WTC11 (cell line): ENCODE results near the gene CHRNE. TPM values are rescaled to one million over a fixed set of nuclear protein-coding genes. Genes with fewer than 3 reads are reported as not detected.

ENCODE experiments used
- ATAC-seq: fragments of 200-7000 bp; cut with Tn5 transposase; 2 replicates; pipeline ENCODE4 v1.10.0; 2021; ENCODE audit warnings: mild to moderate bottlenecking, moderate library complexity
- CTCF ChIA-PET: fragments of 300-600 bp; sonication (Branson Sonifier 250); formaldehyde crosslinking; loops from one replicate; lab custom pipeline; 2021; ENCODE audit warnings: antibody characterized with exemption; lab: Charles Lee
- POLR2A ChIA-PET: fragments of 350-600 bp; sonication (Branson Sonifier 250); formaldehyde crosslinking; loops from one replicate; lab custom pipeline; 2021; ENCODE audit warnings: antibody characterized with exemption; lab: Charles Lee
- DNase-seq: peaks from one replicate; pipeline ENCODE4 v3.0.0; 2021; ENCODE audit warnings: low spot score
- H3K27ac Mint-ChIP-seq: 2 replicates; pipeline ENCODE4 v1.8.0; 2021; ENCODE audit warnings: mixed read lengths
- H3K27me3 Mint-ChIP-seq: 2 replicates; pipeline ENCODE4 v1.8.0; 2021; ENCODE audit warnings: low read depth, mild to moderate bottlenecking, moderate library complexity, mixed read lengths
- H3K36me3 Mint-ChIP-seq: 2 replicates; pipeline ENCODE4 v1.8.0; 2021; ENCODE audit warnings: mixed read lengths
- H3K4me1 Mint-ChIP-seq: 2 replicates; pipeline ENCODE4 v1.8.0; 2022; ENCODE audit warnings: mixed read lengths
- H3K4me3 Mint-ChIP-seq: 2 replicates; pipeline ENCODE4 v1.8.0; 2021; ENCODE audit warnings: mild to moderate bottlenecking, moderate library complexity, mixed read lengths
- H3K9me3 Mint-ChIP-seq: 2 replicates; pipeline ENCODE4 v1.8.0; 2021; ENCODE audit warnings: mixed read lengths
- ATF1 ChIP-seq: sonication (generic); formaldehyde crosslinking; IDR thresholded peaks from 2 replicates; pipeline ENCODE4 v1.8.1; 2023; ENCODE audit warnings: mild to moderate bottlenecking, moderate library complexity, missing genetic modification reagents
- CBFB ChIP-seq: sonication (generic); formaldehyde crosslinking; IDR thresholded peaks from 2 replicates; pipeline ENCODE4 v1.8.1; 2022; ENCODE audit warnings: mild to moderate bottlenecking, low read depth, missing genetic modification reagents
- CREM ChIP-seq: sonication (generic); formaldehyde crosslinking; IDR thresholded peaks from 2 replicates; pipeline ENCODE4 v1.8.1; 2022; ENCODE audit warnings: mild to moderate bottlenecking, missing genetic modification reagents, moderate library complexity
- ELF4 ChIP-seq: sonication (generic); formaldehyde crosslinking; IDR thresholded peaks from 2 replicates; pipeline ENCODE4 v1.8.1; 2022; ENCODE audit warnings: low read depth, mild to moderate bottlenecking, moderate library complexity, missing genetic modification reagents
- FOXK1 ChIP-seq: sonication (generic); formaldehyde crosslinking; IDR thresholded peaks from 2 replicates; pipeline ENCODE4 v1.8.0; 2022; ENCODE audit warnings: mild to moderate bottlenecking, moderate library complexity, missing genetic modification reagents
- NFE2L1 ChIP-seq: sonication (generic); formaldehyde crosslinking; IDR thresholded peaks from 2 replicates; pipeline ENCODE4 v1.8.1; 2023; ENCODE audit warnings: missing genetic modification reagents
- NR1H2 ChIP-seq: sonication (generic); formaldehyde crosslinking; IDR thresholded peaks from 2 replicates; pipeline ENCODE4 v1.9.0; 2021; ENCODE audit warnings: mild to moderate bottlenecking, moderate library complexity, missing genetic modification reagents
- NR3C1 ChIP-seq: sonication (generic); formaldehyde crosslinking; conservative IDR thresholded peaks from 2 replicates; pipeline ENCODE4 v1.8.1; 2023; ENCODE audit warnings: low read depth, mild to moderate bottlenecking, missing genetic modification reagents
- PRRX2 ChIP-seq: fragments of 250-450 bp; sonication (Bioruptor Pico); IDR thresholded peaks from 2 replicates; pipeline ENCODE4 v1.8.0; 2021; ENCODE audit warnings: mild to moderate bottlenecking
- RORB ChIP-seq: fragments of 250-450 bp; sonication (Bioruptor Pico); IDR thresholded peaks from 2 replicates; pipeline ENCODE4 v1.9.0; 2021; ENCODE audit warnings: mild to moderate bottlenecking
- SP1 ChIP-seq: sonication (generic); formaldehyde crosslinking; conservative IDR thresholded peaks from 2 replicates; pipeline ENCODE4 v1.8.1; 2022; ENCODE audit warnings: missing genetic modification reagents
- TEAD1 ChIP-seq: sonication (generic); formaldehyde crosslinking; IDR thresholded peaks from 2 replicates; pipeline ENCODE4 v1.8.0; 2022; ENCODE audit warnings: mild to moderate bottlenecking, missing genetic modification reagents
- ZBTB21 ChIP-seq: sonication (generic); formaldehyde crosslinking; IDR thresholded peaks from 2 replicates; pipeline ENCODE4 v1.8.1; 2023; ENCODE audit warnings: mild to moderate bottlenecking, missing genetic modification reagents, borderline replicate concordance
- ZNF121 ChIP-seq: sonication (generic); formaldehyde crosslinking; IDR thresholded peaks from 2 replicates; pipeline ENCODE4 v1.8.0; 2023; ENCODE audit warnings: missing genetic modification reagents
- ZNF138 ChIP-seq: sonication (generic); formaldehyde crosslinking; conservative IDR thresholded peaks from 2 replicates; pipeline ENCODE4 v1.8.1; 2022; ENCODE audit warnings: mild to moderate bottlenecking, moderate library complexity, missing genetic modification reagents
- ZNF396 ChIP-seq: fragments of 250-450 bp; sonication (Bioruptor Pico); IDR thresholded peaks from 2 replicates; pipeline ENCODE4 v1.8.0; 2021; ENCODE audit warnings: mild to moderate bottlenecking, moderate library complexity, borderline replicate concordance
- ZNF423 ChIP-seq: fragments of 250-450 bp; sonication (Bioruptor Pico); IDR thresholded peaks from 2 replicates; pipeline ENCODE4 v2.1.2; 2022; ENCODE audit warnings: mild to moderate bottlenecking, moderate library complexity
- total RNA-seq: library from RNA; stranded (reverse); gene quantifications from 3 replicates; pipeline ENCODE4 v1.2.3, GENCODE V29; 2021
- TF ChIP-seq, protein P1 (sequence below): sonication (generic); formaldehyde crosslinking; IDR thresholded peaks from 2 replicates; pipeline ENCODE4 v1.8.1; 2023; ENCODE audit warnings: mild to moderate bottlenecking, missing genetic modification reagents
- TF ChIP-seq, protein P2 (sequence below): fragments of 200-600 bp; IDR thresholded peaks from 2 replicates; pipeline ENCODE4 v1.8.0; 2022; ENCODE audit warnings: antibody characterized with exemption
- TF ChIP-seq, protein P3 (sequence below): sonication (generic); formaldehyde crosslinking; IDR thresholded peaks from 2 replicates; pipeline ENCODE4 v1.8.1; 2023; ENCODE audit warnings: mild to moderate bottlenecking, moderate library complexity, missing genetic modification reagents
- TF ChIP-seq, protein P4 (sequence below): fragments of 250-450 bp; sonication (Bioruptor Pico); IDR thresholded peaks from 2 replicates; pipeline ENCODE4 v1.8.0; 2021; ENCODE audit warnings: mild to moderate bottlenecking
- TF ChIP-seq, protein P5 (sequence below): sonication (generic); formaldehyde crosslinking; IDR thresholded peaks from 2 replicates; pipeline ENCODE4 v1.8.0; 2022; ENCODE audit warnings: mild to moderate bottlenecking, missing genetic modification reagents
- TF ChIP-seq, protein P6 (sequence below): sonication (generic); formaldehyde crosslinking; IDR thresholded peaks from 2 replicates; pipeline ENCODE4 v1.8.0; 2023; ENCODE audit warnings: mild to moderate bottlenecking, missing genetic modification reagents

Gene CHRNE
- total RNA-seq, 1 experiment from 2014 or later: 0.70 TPM

DNA sequence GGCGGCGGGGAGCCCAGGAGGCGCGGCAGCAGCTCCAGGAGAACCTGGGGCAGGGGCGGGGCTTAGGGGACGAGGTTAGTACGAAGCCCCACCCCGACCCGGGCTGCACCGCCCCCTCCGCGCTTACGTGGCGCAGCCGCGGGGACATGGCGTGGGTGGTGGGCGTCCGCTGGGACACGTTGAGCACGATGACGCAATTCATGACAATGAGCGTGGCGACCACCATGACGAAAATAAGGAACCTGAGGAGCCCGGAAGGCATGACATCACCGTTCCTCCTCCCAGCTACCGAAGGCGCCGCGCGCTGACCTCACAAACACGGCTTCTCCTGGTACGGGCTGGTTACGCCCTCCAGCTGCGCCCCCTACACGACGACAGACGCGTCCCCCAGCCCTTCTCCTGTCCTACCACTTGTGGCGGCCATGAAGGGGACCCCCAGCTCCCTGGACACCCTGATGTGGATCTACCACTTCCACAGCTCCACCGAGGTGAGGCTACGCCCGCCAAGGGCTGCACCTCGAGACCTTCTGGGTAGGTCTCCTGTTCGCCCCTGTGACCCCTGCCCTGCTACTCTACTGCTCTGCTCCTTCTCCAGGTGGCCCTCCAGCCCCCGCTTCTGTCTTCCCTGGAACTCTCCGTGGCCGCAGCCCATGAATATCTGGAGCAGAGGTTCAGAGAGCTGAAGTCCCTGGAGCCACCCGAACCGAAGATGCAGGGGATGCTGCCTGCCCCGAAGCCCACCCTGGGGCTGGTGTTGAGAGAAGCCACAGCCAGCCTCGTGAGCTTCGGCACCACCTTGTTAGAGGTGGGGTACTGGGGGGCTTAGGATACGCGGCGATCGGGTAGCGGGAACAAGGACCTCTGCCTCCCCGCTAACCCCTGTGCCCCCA is 3.3 kb downstream of the CHRNE start, which contains the start of gene C17orf107:
TSS of gene C17orf107 (plus strand) at position 196 of the 890 bp plus-strand sequence. CDS start at position 423, 227 bp downstream.
- ATAC-seq: peak; percentile 47
- POLR2A ChIA-PET: interaction anchor here (0.5 to 2.0 kb wide), 9 partner anchors 9 to 517 kb away, joined by 3 to 12 read pairs (median 4); partner anchors contain the start of genes ARRB2, ENO3, SLC52A1 and SPAG7
- peaks cover 16% of the 10 kb centered on the region for H3K4me1 Mint-ChIP-seq

More for the DNA sequence above, 3.3 kb downstream of the CHRNE start, which contains the start of gene C17orf107:
- CTCF ChIA-PET: interaction anchor here (0.6 to 2.8 kb wide), 21 partner anchors 9 to 343 kb away, joined by 3 to 38 read pairs (median 3); partner anchors contain the start of genes ARRB2, MED11, RNF167 and SLC25A11
- peak; percentile 84 for DNase-seq
- TF ChIP-seq ZNF396 (CRISPR knock-in tag): no peak
- TF ChIP-seq ZNF121 (CRISPR knock-in tag): no peak
- TF ChIP-seq PRRX2 (CRISPR knock-in tag): peak; percentile 10; the same call in 1 of the 2 replicates
- TF ChIP-seq, protein P1, sequence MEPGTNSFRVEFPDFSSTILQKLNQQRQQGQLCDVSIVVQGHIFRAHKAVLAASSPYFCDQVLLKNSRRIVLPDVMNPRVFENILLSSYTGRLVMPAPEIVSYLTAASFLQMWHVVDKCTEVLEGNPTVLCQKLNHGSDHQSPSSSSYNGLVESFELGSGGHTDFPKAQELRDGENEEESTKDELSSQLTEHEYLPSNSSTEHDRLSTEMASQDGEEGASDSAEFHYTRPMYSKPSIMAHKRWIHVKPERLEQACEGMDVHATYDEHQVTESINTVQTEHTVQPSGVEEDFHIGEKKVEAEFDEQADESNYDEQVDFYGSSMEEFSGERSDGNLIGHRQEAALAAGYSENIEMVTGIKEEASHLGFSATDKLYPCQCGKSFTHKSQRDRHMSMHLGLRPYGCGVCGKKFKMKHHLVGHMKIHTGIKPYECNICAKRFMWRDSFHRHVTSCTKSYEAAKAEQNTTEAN (CRISPR knock-in tag): no peak
- TF ChIP-seq ATF1 (CRISPR knock-in tag): no peak
- TF ChIP-seq, protein P2, sequence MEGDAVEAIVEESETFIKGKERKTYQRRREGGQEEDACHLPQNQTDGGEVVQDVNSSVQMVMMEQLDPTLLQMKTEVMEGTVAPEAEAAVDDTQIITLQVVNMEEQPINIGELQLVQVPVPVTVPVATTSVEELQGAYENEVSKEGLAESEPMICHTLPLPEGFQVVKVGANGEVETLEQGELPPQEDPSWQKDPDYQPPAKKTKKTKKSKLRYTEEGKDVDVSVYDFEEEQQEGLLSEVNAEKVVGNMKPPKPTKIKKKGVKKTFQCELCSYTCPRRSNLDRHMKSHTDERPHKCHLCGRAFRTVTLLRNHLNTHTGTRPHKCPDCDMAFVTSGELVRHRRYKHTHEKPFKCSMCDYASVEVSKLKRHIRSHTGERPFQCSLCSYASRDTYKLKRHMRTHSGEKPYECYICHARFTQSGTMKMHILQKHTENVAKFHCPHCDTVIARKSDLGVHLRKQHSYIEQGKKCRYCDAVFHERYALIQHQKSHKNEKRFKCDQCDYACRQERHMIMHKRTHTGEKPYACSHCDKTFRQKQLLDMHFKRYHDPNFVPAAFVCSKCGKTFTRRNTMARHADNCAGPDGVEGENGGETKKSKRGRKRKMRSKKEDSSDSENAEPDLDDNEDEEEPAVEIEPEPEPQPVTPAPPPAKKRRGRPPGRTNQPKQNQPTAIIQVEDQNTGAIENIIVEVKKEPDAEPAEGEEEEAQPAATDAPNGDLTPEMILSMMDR: no peak
- no peak for TF ChIP-seq CBFB
- TF ChIP-seq TEAD1 (CRISPR knock-in tag): peak; percentile 47; the same call in 1 of the 2 replicates
- no peak for TF ChIP-seq ZNF138 (CRISPR knock-in tag)
- no peak for TF ChIP-seq FOXK1 (CRISPR knock-in tag)
- TF ChIP-seq RORB (CRISPR knock-in tag): no peak
- TF ChIP-seq NFE2L1 (CRISPR knock-in tag): no peak
- TF ChIP-seq NR1H2 (CRISPR knock-in tag): no peak
- TF ChIP-seq ELF4: no peak
- TF ChIP-seq, protein P3, sequence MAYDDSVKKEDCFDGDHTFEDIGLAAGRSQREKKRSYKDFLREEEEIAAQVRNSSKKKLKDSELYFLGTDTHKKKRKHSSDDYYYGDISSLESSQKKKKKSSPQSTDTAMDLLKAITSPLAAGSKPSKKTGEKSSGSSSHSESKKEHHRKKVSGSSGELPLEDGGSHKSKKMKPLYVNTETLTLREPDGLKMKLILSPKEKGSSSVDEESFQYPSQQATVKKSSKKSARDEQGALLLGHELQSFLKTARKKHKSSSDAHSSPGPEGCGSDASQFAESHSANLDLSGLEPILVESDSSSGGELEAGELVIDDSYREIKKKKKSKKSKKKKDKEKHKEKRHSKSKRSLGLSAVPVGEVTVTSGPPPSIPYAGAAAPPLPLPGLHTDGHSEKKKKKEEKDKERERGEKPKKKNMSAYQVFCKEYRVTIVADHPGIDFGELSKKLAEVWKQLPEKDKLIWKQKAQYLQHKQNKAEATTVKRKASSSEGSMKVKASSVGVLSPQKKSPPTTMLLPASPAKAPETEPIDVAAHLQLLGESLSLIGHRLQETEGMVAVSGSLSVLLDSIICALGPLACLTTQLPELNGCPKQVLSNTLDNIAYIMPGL (CRISPR knock-in tag): peak; percentile 70
- TF ChIP-seq, protein P4, sequence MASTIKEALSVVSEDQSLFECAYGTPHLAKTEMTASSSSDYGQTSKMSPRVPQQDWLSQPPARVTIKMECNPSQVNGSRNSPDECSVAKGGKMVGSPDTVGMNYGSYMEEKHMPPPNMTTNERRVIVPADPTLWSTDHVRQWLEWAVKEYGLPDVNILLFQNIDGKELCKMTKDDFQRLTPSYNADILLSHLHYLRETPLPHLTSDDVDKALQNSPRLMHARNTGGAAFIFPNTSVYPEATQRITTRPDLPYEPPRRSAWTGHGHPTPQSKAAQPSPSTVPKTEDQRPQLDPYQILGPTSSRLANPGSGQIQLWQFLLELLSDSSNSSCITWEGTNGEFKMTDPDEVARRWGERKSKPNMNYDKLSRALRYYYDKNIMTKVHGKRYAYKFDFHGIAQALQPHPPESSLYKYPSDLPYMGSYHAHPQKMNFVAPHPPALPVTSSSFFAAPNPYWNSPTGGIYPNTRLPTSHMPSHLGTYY: no peak
- TF ChIP-seq, protein P5, sequence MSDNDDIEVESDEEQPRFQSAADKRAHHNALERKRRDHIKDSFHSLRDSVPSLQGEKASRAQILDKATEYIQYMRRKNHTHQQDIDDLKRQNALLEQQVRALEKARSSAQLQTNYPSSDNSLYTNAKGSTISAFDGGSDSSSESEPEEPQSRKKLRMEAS (CRISPR knock-in tag): peak; percentile 85
- no peak; the same call in 1 of the 2 replicates for TF ChIP-seq SP1 (CRISPR knock-in tag)
- TF ChIP-seq, protein P6, sequence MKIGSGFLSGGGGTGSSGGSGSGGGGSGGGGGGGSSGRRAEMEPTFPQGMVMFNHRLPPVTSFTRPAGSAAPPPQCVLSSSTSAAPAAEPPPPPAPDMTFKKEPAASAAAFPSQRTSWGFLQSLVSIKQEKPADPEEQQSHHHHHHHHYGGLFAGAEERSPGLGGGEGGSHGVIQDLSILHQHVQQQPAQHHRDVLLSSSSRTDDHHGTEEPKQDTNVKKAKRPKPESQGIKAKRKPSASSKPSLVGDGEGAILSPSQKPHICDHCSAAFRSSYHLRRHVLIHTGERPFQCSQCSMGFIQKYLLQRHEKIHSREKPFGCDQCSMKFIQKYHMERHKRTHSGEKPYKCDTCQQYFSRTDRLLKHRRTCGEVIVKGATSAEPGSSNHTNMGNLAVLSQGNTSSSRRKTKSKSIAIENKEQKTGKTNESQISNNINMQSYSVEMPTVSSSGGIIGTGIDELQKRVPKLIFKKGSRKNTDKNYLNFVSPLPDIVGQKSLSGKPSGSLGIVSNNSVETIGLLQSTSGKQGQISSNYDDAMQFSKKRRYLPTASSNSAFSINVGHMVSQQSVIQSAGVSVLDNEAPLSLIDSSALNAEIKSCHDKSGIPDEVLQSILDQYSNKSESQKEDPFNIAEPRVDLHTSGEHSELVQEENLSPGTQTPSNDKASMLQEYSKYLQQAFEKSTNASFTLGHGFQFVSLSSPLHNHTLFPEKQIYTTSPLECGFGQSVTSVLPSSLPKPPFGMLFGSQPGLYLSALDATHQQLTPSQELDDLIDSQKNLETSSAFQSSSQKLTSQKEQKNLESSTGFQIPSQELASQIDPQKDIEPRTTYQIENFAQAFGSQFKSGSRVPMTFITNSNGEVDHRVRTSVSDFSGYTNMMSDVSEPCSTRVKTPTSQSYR: no peak
- TF ChIP-seq CREM (CRISPR knock-in tag): peak; percentile 74; the same call in 1 of the 2 replicates
- no peak for TF ChIP-seq NR3C1
- no peak for TF ChIP-seq ZNF423 (CRISPR knock-in tag)
- TF ChIP-seq ZBTB21 (CRISPR knock-in tag): peak; percentile 98
- Mint-ChIP-seq H3K4me3 (peak within 1 kb of the TSS; percentile 81), H3K36me3 (peaks cover 9% of the 10 kb centered on the region; the same call in 1 of the 2 replicates), H3K27me3 (peaks cover 5% of the 10 kb centered on the region), H3K27ac (peak within 1 kb of the TSS; percentile 84; the same call in 1 of the 2 replicates), H3K9me3 (no peaks in the 10 kb centered on the region)
